OCI-LY1 (cell line): ENCODE data around the gene AMDHD1.

Experiments
- H2AFZ ChIP-seq: fragments of 200-600 bp; sonication (generic), shearing (Covaris generic); 2 replicates; pipeline ENCODE4 v1.6.0; 2014; ENCODE audit warnings: antibody characterized with exemption, mild to moderate bottlenecking, low read length
- H3F3A ChIP-seq: fragments of 200-600 bp; sonication (generic), shearing (Covaris generic); 2 replicates; pipeline ENCODE4 v1.6.0; 2014; ENCODE audit warnings: mild to moderate bottlenecking, antibody characterized with exemption, low read length, moderate library complexity; ENCODE audit not compliant: insufficient read depth
- H3K27ac ChIP-seq: fragments of 200-600 bp; sonication (generic); 2 replicates; pipeline ENCODE4 v1.5.1; 2014; ENCODE audit warnings: low read length, mixed run types, mild to moderate bottlenecking, low read depth; ENCODE audit not compliant: poor library complexity, severe bottlenecking
- H3K27me3 ChIP-seq: fragments of 200-600 bp; sonication (generic); 2 replicates; pipeline ENCODE4 v1.6.0; 2014; ENCODE audit warnings: antibody characterized with exemption, mild to moderate bottlenecking, low read length, moderate library complexity; ENCODE audit not compliant: insufficient read depth
- H3K36me3 ChIP-seq: fragments of 200-600 bp; sonication (generic); 2 replicates; pipeline ENCODE4 v1.6.1; 2014; ENCODE audit warnings: mild to moderate bottlenecking, antibody characterized with exemption, low read length, moderate library complexity, mixed read lengths; ENCODE audit not compliant: insufficient read depth
- H3K4me1 ChIP-seq: fragments of 200-600 bp; sonication (generic); 2 replicates; pipeline ENCODE4 v1.5.1; 2014; ENCODE audit warnings: mild to moderate bottlenecking, low read length, moderate library complexity; ENCODE audit not compliant: insufficient read depth, severe bottlenecking
- H3K4me2 ChIP-seq: fragments of 200-600 bp; sonication (generic), shearing (Covaris generic); 2 replicates; pipeline ENCODE4 v1.6.1; 2014; ENCODE audit warnings: low read length
- H3K4me3 ChIP-seq: fragments of 200-600 bp; sonication (generic); 2 replicates; pipeline ENCODE4 v1.5.1; 2014; ENCODE audit warnings: low read length, low read depth, mild to moderate bottlenecking, mixed read lengths; ENCODE audit not compliant: poor library complexity, severe bottlenecking
- H3K79me2 ChIP-seq: fragments of 200-600 bp; shearing (Covaris generic); 2 replicates; pipeline ENCODE4 v1.6.1; 2016; ENCODE audit warnings: mixed run types, low read length, mixed read lengths; ENCODE audit not compliant: insufficient read depth
- H3K9ac ChIP-seq: fragments of 200-600 bp; sonication (generic), shearing (Covaris generic); 2 replicates; pipeline ENCODE4 v1.6.1; 2014; ENCODE audit warnings: mild to moderate bottlenecking, low read length, mixed read lengths
- H3K9me2 ChIP-seq: fragments of 200-600 bp; sonication (generic), shearing (Covaris generic); 2 replicates; pipeline ENCODE4 v1.6.1; 2014; ENCODE audit warnings: low read depth, mild to moderate bottlenecking, low read length, mixed read lengths
- H3K9me3 ChIP-seq: fragments of 200-600 bp; shearing (Covaris generic); 2 replicates; pipeline ENCODE4 v1.6.1; 2014; ENCODE audit warnings: low read length, mixed read lengths
- H4K20me1 ChIP-seq: fragments of 200-600 bp; sonication (generic), shearing (Covaris generic); 2 replicates; pipeline ENCODE4 v1.6.0; 2016; ENCODE audit warnings: mild to moderate bottlenecking, low read length; ENCODE audit not compliant: insufficient read depth
- EZH2 ChIP-seq: fragments of 200-600 bp; sonication (generic), shearing (Covaris generic); IDR thresholded peaks from 2 replicates; pipeline ENCODE4 v1.8.0; 2017; ENCODE audit warnings: borderline replicate concordance, mixed run types, mild to moderate bottlenecking, antibody characterized with exemption, low read length, moderate library complexity, mixed read lengths
- TF ChIP-seq, protein P1 (sequence below): fragments of 200-600 bp; sonication (generic), shearing (Covaris generic); IDR thresholded peaks from 2 replicates; pipeline ENCODE4 v1.5.1; 2017; ENCODE audit warnings: mild to moderate bottlenecking, antibody characterized with exemption, low read length, moderate library complexity, mixed read lengths

Gene AMDHD1

GRCh38 chr12:95955549-95956159, 12.5 kb downstream of the AMDHD1 start:
- no peak overlapping the region for H3K9ac ChIP-seq

GRCh38 chr12:95956557-95957145, 13.5 kb downstream of the AMDHD1 start:
- Histone ChIP-seq H3K4me3 (no peak overlapping the region), H3K27me3 (no peaks in the 10 kb centered on the region), H3K4me1 (no peaks in the 10 kb centered on the region), H3K36me3 (no peaks in the 10 kb centered on the region), H3K9ac (no peak overlapping the region), H3K4me2 (no peak overlapping the region), H3K9me2 (no peaks in the 10 kb centered on the region), H3K27ac (no peak overlapping the region), H3F3A (no peaks in the 10 kb centered on the region), H2AFZ (no peak overlapping the region), H3K79me2 (no peaks in the 10 kb centered on the region), H3K9me3 (no peaks in the 10 kb centered on the region), H4K20me1 (no peaks in the 10 kb centered on the region)
- TF ChIP-seq, protein P1, sequence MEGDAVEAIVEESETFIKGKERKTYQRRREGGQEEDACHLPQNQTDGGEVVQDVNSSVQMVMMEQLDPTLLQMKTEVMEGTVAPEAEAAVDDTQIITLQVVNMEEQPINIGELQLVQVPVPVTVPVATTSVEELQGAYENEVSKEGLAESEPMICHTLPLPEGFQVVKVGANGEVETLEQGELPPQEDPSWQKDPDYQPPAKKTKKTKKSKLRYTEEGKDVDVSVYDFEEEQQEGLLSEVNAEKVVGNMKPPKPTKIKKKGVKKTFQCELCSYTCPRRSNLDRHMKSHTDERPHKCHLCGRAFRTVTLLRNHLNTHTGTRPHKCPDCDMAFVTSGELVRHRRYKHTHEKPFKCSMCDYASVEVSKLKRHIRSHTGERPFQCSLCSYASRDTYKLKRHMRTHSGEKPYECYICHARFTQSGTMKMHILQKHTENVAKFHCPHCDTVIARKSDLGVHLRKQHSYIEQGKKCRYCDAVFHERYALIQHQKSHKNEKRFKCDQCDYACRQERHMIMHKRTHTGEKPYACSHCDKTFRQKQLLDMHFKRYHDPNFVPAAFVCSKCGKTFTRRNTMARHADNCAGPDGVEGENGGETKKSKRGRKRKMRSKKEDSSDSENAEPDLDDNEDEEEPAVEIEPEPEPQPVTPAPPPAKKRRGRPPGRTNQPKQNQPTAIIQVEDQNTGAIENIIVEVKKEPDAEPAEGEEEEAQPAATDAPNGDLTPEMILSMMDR: no peak
- TF ChIP-seq EZH2: no peak

More at GRCh38 chr12:95955549-95956159, 12.5 kb downstream of the AMDHD1 start:
- Histone ChIP-seq H3K4me2 (no peak overlapping the region), H4K20me1 (no peaks in the 10 kb centered on the region), H3K9me2 (no peaks in the 10 kb centered on the region), H3K79me2 (no peaks in the 10 kb centered on the region), H3K4me1 (no peaks in the 10 kb centered on the region), H3K27me3 (no peaks in the 10 kb centered on the region), H3K9me3 (no peaks in the 10 kb centered on the region), H3K4me3 (no peak overlapping the region), H3F3A (no peaks in the 10 kb centered on the region), H2AFZ (no peak overlapping the region), H3K27ac (no peak overlapping the region), H3K36me3 (no peaks in the 10 kb centered on the region)
- TF ChIP-seq, protein P1: no peak

DNA sequence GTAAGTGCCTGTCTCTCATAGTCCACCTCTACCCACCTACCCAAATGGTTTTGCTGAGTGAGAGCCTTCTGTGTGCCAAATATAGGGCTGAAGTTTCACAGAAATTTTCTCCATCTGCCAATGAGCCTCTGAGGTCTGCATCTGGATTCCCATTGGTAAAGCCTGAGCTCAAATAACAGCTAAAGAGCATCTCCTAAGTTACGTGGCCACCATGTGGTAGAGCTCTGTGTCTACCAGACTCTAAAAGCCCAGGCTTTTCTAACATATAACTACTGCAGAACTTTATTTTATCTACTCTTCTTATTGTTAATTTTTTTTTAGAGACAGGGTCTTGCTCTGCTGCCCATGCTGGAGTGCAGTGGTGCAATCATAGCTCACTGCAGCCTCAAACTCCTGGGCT, 16.0 kb downstream of the AMDHD1 start:
- H3K4me2 ChIP-seq: no peak overlapping the region
- H3K27me3 ChIP-seq: no peaks in the 10 kb centered on the region
- no peaks in the 10 kb centered on the region for H4K20me1 ChIP-seq

More for the DNA sequence above, 16.0 kb downstream of the AMDHD1 start:
- no peaks in the 10 kb centered on the region for H3K4me1 ChIP-seq
- no peak overlapping the region for H2AFZ ChIP-seq
- H3F3A ChIP-seq: no peaks in the 10 kb centered on the region
- no peaks in the 10 kb centered on the region for H3K9me2 ChIP-seq
- no peaks in the 10 kb centered on the region for H3K9me3 ChIP-seq
- H3K27ac ChIP-seq: no peak overlapping the region
- H3K4me3 ChIP-seq: no peak overlapping the region
- no peak overlapping the region for H3K9ac ChIP-seq
- no peaks in the 10 kb centered on the region for H3K36me3 ChIP-seq
- H3K79me2 ChIP-seq: no peaks in the 10 kb centered on the region
- TF ChIP-seq EZH2: no peak
- TF ChIP-seq, protein P1: no peak
